ENCODE results near the gene CAMTA1. TPM values are rescaled to one million over a fixed set of nuclear protein-coding genes. Genes with fewer than 3 reads are reported as not detected.

The CAMTA1 gene
- total RNA-seq, 1 donor from 2014 or later = 63.8 TPM

DNA sequence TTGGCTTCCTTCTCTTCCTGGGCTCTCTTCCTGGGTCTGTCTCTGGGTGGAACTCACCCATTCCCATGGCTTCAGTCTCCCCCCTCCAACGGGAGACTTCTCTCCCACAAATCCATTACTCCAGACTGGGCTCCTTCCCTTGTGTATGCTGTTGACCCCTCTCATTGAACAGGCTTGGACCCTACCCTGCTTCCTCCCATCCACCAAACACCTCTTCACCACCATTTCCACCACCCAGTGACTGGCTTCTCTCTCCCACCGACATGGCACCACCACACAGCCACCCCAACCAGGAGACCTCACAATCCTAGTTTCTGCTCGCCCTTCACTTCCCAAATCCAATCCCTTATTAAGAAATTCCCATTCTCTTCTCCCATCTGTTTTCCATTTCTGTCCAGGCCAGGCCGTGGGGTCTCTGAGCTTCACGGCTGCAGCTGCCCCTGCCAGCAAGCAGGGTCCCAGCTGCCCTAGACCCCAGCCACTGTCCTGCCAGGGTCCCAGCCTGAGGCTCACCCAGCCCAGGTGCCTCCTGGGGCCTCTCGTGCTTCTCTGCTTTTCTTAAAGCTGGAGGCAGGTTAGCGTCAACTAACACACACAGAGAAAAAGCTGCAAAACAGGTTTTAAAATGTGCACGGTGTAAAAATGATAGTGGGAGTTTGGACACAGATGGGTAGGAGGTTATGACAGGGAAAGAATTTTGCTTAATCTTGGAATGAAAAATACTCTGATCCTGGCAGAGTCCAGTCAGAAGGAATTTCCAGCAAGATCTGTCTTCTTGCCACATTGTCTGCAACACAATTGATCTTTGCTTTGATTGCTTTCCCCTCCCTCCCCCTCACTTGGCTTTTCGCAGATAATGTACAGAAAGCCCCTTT is 602.0 kb downstream of the CAMTA1 start:
- peak; percentile 63 for DNase-seq (ENCODE audit: low spot score)
- no peaks in the 10 kb centered on the region for H3K27me3 Mint-ChIP-seq (ENCODE audit: low read depth)
- H3K4me1 Mint-ChIP-seq (ENCODE audit: low read depth) = peaks cover 28% of the 10 kb centered on the region
- H3K9me3 Mint-ChIP-seq (ENCODE audit: low read depth) = no peaks in the 10 kb centered on the region
- no peak overlapping the region for H3K4me3 Mint-ChIP-seq (ENCODE audit: unreplicated experiment)
- H3K36me3 Mint-ChIP-seq (ENCODE audit: low read depth) = no peaks in the 10 kb centered on the region
- no peak overlapping the region for H3K27ac Mint-ChIP-seq (ENCODE audit: unreplicated experiment)
- TF ChIP-seq, protein P1, sequence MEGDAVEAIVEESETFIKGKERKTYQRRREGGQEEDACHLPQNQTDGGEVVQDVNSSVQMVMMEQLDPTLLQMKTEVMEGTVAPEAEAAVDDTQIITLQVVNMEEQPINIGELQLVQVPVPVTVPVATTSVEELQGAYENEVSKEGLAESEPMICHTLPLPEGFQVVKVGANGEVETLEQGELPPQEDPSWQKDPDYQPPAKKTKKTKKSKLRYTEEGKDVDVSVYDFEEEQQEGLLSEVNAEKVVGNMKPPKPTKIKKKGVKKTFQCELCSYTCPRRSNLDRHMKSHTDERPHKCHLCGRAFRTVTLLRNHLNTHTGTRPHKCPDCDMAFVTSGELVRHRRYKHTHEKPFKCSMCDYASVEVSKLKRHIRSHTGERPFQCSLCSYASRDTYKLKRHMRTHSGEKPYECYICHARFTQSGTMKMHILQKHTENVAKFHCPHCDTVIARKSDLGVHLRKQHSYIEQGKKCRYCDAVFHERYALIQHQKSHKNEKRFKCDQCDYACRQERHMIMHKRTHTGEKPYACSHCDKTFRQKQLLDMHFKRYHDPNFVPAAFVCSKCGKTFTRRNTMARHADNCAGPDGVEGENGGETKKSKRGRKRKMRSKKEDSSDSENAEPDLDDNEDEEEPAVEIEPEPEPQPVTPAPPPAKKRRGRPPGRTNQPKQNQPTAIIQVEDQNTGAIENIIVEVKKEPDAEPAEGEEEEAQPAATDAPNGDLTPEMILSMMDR (IDR thresholded peaks at IDR 0.05) = no peak

GRCh38 chr1:7388141-7388487 is 602.9 kb downstream of the CAMTA1 start:
- Mint-ChIP-seq H3K9me3 (ENCODE audit: low read depth) (no peaks in the 10 kb centered on the region), H3K36me3 (ENCODE audit: low read depth) (no peaks in the 10 kb centered on the region), H3K27me3 (ENCODE audit: low read depth) (no peaks in the 10 kb centered on the region), H3K4me1 (ENCODE audit: low read depth) (peaks cover 30% of the 10 kb centered on the region), H3K4me3 (ENCODE audit: unreplicated experiment) (no peak overlapping the region), H3K27ac (ENCODE audit: unreplicated experiment) (peak overlapping the region; percentile 74)
- TF ChIP-seq, protein P1 (IDR thresholded peaks at IDR 0.05) = no peak
- DNase-seq (ENCODE audit: low spot score) = peak; percentile 52

DNA sequence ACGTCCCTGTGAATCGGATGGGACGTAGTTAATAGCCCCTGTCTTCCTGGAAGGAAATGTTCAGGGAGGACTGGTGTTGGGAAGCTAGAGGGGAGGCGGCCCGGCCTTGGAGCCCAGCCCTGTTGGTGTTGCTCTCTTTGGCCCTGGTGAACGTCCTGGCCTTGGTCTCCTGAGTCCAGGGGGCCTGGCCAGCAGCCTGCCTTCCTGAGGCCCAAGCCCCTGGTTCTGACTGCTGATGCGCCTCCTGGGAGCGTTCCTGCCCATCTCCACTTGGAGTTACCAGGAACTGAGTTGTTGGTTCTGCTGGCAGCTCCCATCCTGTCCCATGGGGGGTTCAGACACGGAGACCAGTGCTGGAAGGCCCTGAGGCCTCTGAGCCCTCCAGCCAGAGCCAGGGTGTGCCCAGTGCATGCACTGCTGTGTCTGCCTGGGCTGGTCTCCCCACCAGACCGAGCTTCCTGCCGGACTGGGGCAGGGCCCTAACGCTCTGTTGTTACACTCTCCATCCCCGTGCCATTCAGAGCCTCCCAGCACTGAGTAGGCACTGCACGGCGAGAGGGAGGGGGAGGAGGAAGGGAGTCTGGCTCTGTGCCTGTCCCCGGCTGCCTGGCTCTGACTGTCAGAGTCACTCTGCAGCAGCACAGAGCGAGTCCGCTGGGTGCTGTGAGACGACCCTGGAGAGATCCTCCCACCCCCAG is 603.4 kb downstream of the CAMTA1 start:
- Mint-ChIP-seq H3K36me3 (ENCODE audit: low read depth) (no peaks in the 10 kb centered on the region), H3K27ac (ENCODE audit: unreplicated experiment) (peak overlapping the region; percentile 74), H3K9me3 (ENCODE audit: low read depth) (peaks cover under 1% of the 10 kb centered on the region), H3K4me3 (ENCODE audit: unreplicated experiment) (no peak overlapping the region), H3K4me1 (ENCODE audit: low read depth) (peaks cover 35% of the 10 kb centered on the region), H3K27me3 (ENCODE audit: low read depth) (no peaks in the 10 kb centered on the region)
- TF ChIP-seq, protein P1 (IDR thresholded peaks at IDR 0.05) = no peak
- DNase-seq (ENCODE audit: low spot score) = peak; percentile 89

GRCh38 chr1:7389201-7389905 is 604.1 kb downstream of the CAMTA1 start:
- peak; percentile 78 for DNase-seq (ENCODE audit: low spot score)
- H3K36me3 Mint-ChIP-seq (ENCODE audit: low read depth) = no peaks in the 10 kb centered on the region
- no peak overlapping the region for H3K4me3 Mint-ChIP-seq (ENCODE audit: unreplicated experiment)
- H3K27ac Mint-ChIP-seq (ENCODE audit: unreplicated experiment) = peak overlapping the region; percentile 74
- H3K4me1 Mint-ChIP-seq (ENCODE audit: low read depth) = peaks cover 43% of the 10 kb centered on the region
- TF ChIP-seq, protein P1 (IDR thresholded peaks at IDR 0.05) = peak; percentile 44
- peaks cover 5% of the 10 kb centered on the region for H3K9me3 Mint-ChIP-seq (ENCODE audit: low read depth)
- no peaks in the 10 kb centered on the region for H3K27me3 Mint-ChIP-seq (ENCODE audit: low read depth)
